Keratinocyte (primary cell): Measurements from ENCODE around the gene MGLL. TPM values are rescaled to one million over a fixed set of nuclear protein-coding genes. Genes with fewer than 3 reads are reported as not detected.

Source experiments
- DNase-seq: peaks from one replicate; pipeline ENCODE4 v3.0.0-alpha.2; 2011; ENCODE audit warnings: low read depth, missing footprints, low spot score
- FAIRE-seq: peaks from 2 replicates; lab custom pipeline; 2011; peaks lifted over from hg19 to GRCh38; lab: Jason Lieb, UNC
- H2AFZ ChIP-seq: 2 replicates; pipeline ENCODE4 v1.6.0; 2012; ENCODE audit warnings: low read length, control low read depth, inconsistent platforms; ENCODE audit not compliant: control insufficient read depth
- H3K27ac ChIP-seq: 2 replicates; pipeline ENCODE4 v1.5.1; 2011; ENCODE audit warnings: low read length; ENCODE audit not compliant: control insufficient read depth, insufficient read depth
- H3K27me3 ChIP-seq: 3 replicates; pipeline ENCODE4 v1.6.0; 2011; ENCODE audit warnings: low read length; ENCODE audit not compliant: control insufficient read depth, insufficient read depth; ENCODE audit errors: extremely low read depth
- H3K36me3 ChIP-seq, 2 experiments: 2 replicates in 1 of 2; 3 replicates in 1 of 2; pipeline ENCODE4 v1.5.1; 2011; ENCODE audit warnings: low read length in 2 of 2, mild to moderate bottlenecking in 1 of 2; ENCODE audit not compliant: control insufficient read depth in 2 of 2, insufficient read depth in 2 of 2; ENCODE audit errors: extremely low read depth in 1 of 2
- H3K4me1 ChIP-seq: 3 replicates; pipeline ENCODE4 v1.5.1; 2011; ENCODE audit warnings: low read length; ENCODE audit not compliant: control insufficient read depth, insufficient read depth; ENCODE audit errors: extremely low read depth
- H3K4me2 ChIP-seq: 3 replicates; pipeline ENCODE4 v1.6.0; 2011; ENCODE audit warnings: low read depth, low read length; ENCODE audit not compliant: control insufficient read depth, insufficient read depth; ENCODE audit errors: extremely low read depth
- H3K4me3 ChIP-seq, 3 experiments: fragments of 200-600 bp in 1 of 3; sonication (generic) in 1 of 3; 2 replicates in 2 of 3; 3 replicates in 1 of 3; pipeline ENCODE4 v1.5.1; 2011 to 2016; ENCODE audit warnings: low read length in 3 of 3, mild to moderate bottlenecking in 3 of 3, control low read depth in 2 of 3, inconsistent platforms in 1 of 3, low read depth in 1 of 3, mixed read lengths in 1 of 3, mixed run types in 1 of 3, moderate library complexity in 1 of 3; ENCODE audit not compliant: control insufficient read depth in 2 of 3, insufficient read depth in 2 of 3; ENCODE audit errors: extremely low read depth in 1 of 3
- H3K79me2 ChIP-seq: 2 replicates; pipeline ENCODE4 v1.6.0; 2012; ENCODE audit warnings: low read length; ENCODE audit not compliant: control insufficient read depth, insufficient read depth
- H3K9ac ChIP-seq: 3 replicates; pipeline ENCODE4 v1.6.0; 2011; ENCODE audit warnings: low read length; ENCODE audit not compliant: control insufficient read depth, insufficient read depth; ENCODE audit errors: extremely low read depth
- H3K9me1 ChIP-seq: 3 replicates; pipeline ENCODE4 v1.6.0; 2011; ENCODE audit warnings: low read length; ENCODE audit not compliant: control insufficient read depth, insufficient read depth; ENCODE audit errors: extremely low read depth
- H3K9me3 ChIP-seq: 2 replicates; pipeline ENCODE4 v1.5.1; 2012; ENCODE audit warnings: low read depth, low read length; ENCODE audit not compliant: control insufficient read depth
- H4K20me1 ChIP-seq: 3 replicates; pipeline ENCODE4 v1.6.0; 2011; ENCODE audit warnings: low read length; ENCODE audit not compliant: control insufficient read depth, insufficient read depth; ENCODE audit errors: extremely low read depth
- EZH2 ChIP-seq: IDR thresholded peaks from one replicate; pipeline ENCODE4 v1.6.1; 2012; ENCODE audit warnings: inconsistent platforms, mild to moderate bottlenecking, low read length, moderate library complexity
- dilution Hi-C: fragments of 300-500 bp; cut with MboI; formaldehyde crosslinking; loops from one replicate; pipeline ENCODE4 v1.7.0; 2020; ENCODE audit warnings: low sequenced_read_pairs; ENCODE audit not compliant: extremely low pct_ligation_motif_present
- polyA plus RNA-seq, 5 experiments: library from polyadenylated mRNA; depleted of rRNA in 3 of 5; stranded (reverse) in 3 of 5; stranded (forward) in 1 of 5; unstranded in 1 of 5; fragments of >200 nt; gene quantifications; 1 replicate in 1 of 5; 2 replicates in 3 of 5; 3 replicates in 1 of 5; pipeline versions ENCODE4 v1.2.1 to v1.2.3, GENCODE V29; 2011 to 2012; ENCODE audit warnings: missing spikeins in 2 of 5, low read depth in 1 of 5, low replicate concordance in 1 of 5
- TF ChIP-seq, protein P1 (sequence below), 3 experiments: IDR thresholded peaks in 1 of 3; conservative IDR thresholded peaks in 1 of 3; optimal IDR thresholded peaks in 1 of 3; 2 replicates in 2 of 3; 3 replicates in 1 of 3; pipeline versions ENCODE3 to v1.5.1; 2011; ENCODE audit warnings: low read length in 3 of 3, mild to moderate bottlenecking in 3 of 3, moderate library complexity in 2 of 3, control low read depth in 1 of 3, inconsistent platforms in 1 of 3; ENCODE audit not compliant: insufficient read depth in 2 of 3; ENCODE audit errors: extremely low read depth in 1 of 3

MGLL gene
- polyA plus RNA-seq, 1 donor (not counting 4 experiments of a cell fraction or from before 2014, with no cell fraction given): 17.8 TPM

- no peaks in the 10 kb centered on the region for H3K79me2 ChIP-seq
- H3K9me3 ChIP-seq: no peaks in the 10 kb centered on the region
- DNase-seq: no peak
- H3K27ac ChIP-seq: no peak overlapping the region
- H3K9me1 ChIP-seq: no peaks in the 10 kb centered on the region
- no peak overlapping the region for H3K4me3 ChIP-seq
- dilution Hi-C loops: no loop called here
- H3K27me3 ChIP-seq: no peaks in the 10 kb centered on the region
- TF ChIP-seq, protein P1, sequence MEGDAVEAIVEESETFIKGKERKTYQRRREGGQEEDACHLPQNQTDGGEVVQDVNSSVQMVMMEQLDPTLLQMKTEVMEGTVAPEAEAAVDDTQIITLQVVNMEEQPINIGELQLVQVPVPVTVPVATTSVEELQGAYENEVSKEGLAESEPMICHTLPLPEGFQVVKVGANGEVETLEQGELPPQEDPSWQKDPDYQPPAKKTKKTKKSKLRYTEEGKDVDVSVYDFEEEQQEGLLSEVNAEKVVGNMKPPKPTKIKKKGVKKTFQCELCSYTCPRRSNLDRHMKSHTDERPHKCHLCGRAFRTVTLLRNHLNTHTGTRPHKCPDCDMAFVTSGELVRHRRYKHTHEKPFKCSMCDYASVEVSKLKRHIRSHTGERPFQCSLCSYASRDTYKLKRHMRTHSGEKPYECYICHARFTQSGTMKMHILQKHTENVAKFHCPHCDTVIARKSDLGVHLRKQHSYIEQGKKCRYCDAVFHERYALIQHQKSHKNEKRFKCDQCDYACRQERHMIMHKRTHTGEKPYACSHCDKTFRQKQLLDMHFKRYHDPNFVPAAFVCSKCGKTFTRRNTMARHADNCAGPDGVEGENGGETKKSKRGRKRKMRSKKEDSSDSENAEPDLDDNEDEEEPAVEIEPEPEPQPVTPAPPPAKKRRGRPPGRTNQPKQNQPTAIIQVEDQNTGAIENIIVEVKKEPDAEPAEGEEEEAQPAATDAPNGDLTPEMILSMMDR (optimal IDR thresholded peaks at IDR 0.05 in 1 of 3, IDR thresholded peaks at IDR 0.05 in 1 of 3, conservative IDR thresholded peaks at IDR 0.05 in 1 of 3; ENCODE audit: extremely low read depth in 1 of 3, insufficient read depth in 2 of 3, low read length in 3 of 3): no peak
- TF ChIP-seq EZH2: no peak
- H2AFZ ChIP-seq: no peak overlapping the region
- no peaks in the 10 kb centered on the region for H3K36me3 ChIP-seq
- no peak overlapping the region for H3K9ac ChIP-seq
- H4K20me1 ChIP-seq: no peaks in the 10 kb centered on the region
- H3K4me2 ChIP-seq: no peak overlapping the region
- no peaks in the 10 kb centered on the region for H3K4me1 ChIP-seq
- peak; percentile 41 for FAIRE-seq
These were observed 157.2 kb downstream of the MGLL start for GRCh38 chr3:127665165-127665564.

- FAIRE-seq (no peak), DNase-seq (no peak)
- Histone ChIP-seq H4K20me1 (no peaks in the 10 kb centered on the region), H3K9ac (no peak overlapping the region), H3K4me3 (no peak overlapping the region), H3K79me2 (no peaks in the 10 kb centered on the region), H3K27me3 (no peaks in the 10 kb centered on the region), H3K9me1 (no peaks in the 10 kb centered on the region), H3K4me2 (no peak overlapping the region), H3K36me3 (no peaks in the 10 kb centered on the region), H3K9me3 (no peaks in the 10 kb centered on the region), H3K4me1 (no peaks in the 10 kb centered on the region), H2AFZ (no peak overlapping the region), H3K27ac (no peak overlapping the region)
- TF ChIP-seq, protein P1 (optimal IDR thresholded peaks at IDR 0.05 in 1 of 3, IDR thresholded peaks at IDR 0.05 in 1 of 3, conservative IDR thresholded peaks at IDR 0.05 in 1 of 3; ENCODE audit: extremely low read depth in 1 of 3, insufficient read depth in 2 of 3, low read length in 3 of 3): no peak
- TF ChIP-seq EZH2: no peak
- dilution Hi-C loops: no loop called here
These were observed 159.2 kb downstream of the MGLL start for GRCh38 chr3:127663151-127663550.
